Keratinocyte (primary cell): Measurements from ENCODE around the gene GRIA4. TPM values are rescaled to one million over a fixed set of nuclear protein-coding genes. Genes with fewer than 3 reads are reported as not detected.
"Not testable (repeated sequence)": the region's sequence is repeated elsewhere in the genome, so short reads cannot be mapped to it uniquely, and the experiment has no call there.

Experiments
- DNase-seq: peaks from one replicate; pipeline ENCODE4 v3.0.0-alpha.2; 2011; ENCODE audit warnings: low read depth, missing footprints, low spot score
- FAIRE-seq: peaks from 2 replicates; lab custom pipeline; 2011; peaks lifted over from hg19 to GRCh38; lab: Jason Lieb, UNC
- H2AFZ ChIP-seq: 2 replicates; pipeline ENCODE4 v1.6.0; 2012; ENCODE audit warnings: low read length, control low read depth, inconsistent platforms; ENCODE audit not compliant: control insufficient read depth
- H3K27ac ChIP-seq: 2 replicates; pipeline ENCODE4 v1.5.1; 2011; ENCODE audit warnings: low read length; ENCODE audit not compliant: control insufficient read depth, insufficient read depth
- H3K27me3 ChIP-seq: 3 replicates; pipeline ENCODE4 v1.6.0; 2011; ENCODE audit warnings: low read length; ENCODE audit not compliant: control insufficient read depth, insufficient read depth; ENCODE audit errors: extremely low read depth
- H3K36me3 ChIP-seq, 2 experiments: 2 replicates in 1 of 2; 3 replicates in 1 of 2; pipeline ENCODE4 v1.5.1; 2011; ENCODE audit warnings: low read length in 2 of 2, mild to moderate bottlenecking in 1 of 2; ENCODE audit not compliant: control insufficient read depth in 2 of 2, insufficient read depth in 2 of 2; ENCODE audit errors: extremely low read depth in 1 of 2
- H3K4me1 ChIP-seq: 3 replicates; pipeline ENCODE4 v1.5.1; 2011; ENCODE audit warnings: low read length; ENCODE audit not compliant: control insufficient read depth, insufficient read depth; ENCODE audit errors: extremely low read depth
- H3K4me2 ChIP-seq: 3 replicates; pipeline ENCODE4 v1.6.0; 2011; ENCODE audit warnings: low read depth, low read length; ENCODE audit not compliant: control insufficient read depth, insufficient read depth; ENCODE audit errors: extremely low read depth
- H3K4me3 ChIP-seq, 3 experiments: fragments of 200-600 bp in 1 of 3; sonication (generic) in 1 of 3; 2 replicates in 2 of 3; 3 replicates in 1 of 3; pipeline ENCODE4 v1.5.1; 2011 to 2016; ENCODE audit warnings: low read length in 3 of 3, mild to moderate bottlenecking in 3 of 3, control low read depth in 2 of 3, inconsistent platforms in 1 of 3, low read depth in 1 of 3, mixed read lengths in 1 of 3, mixed run types in 1 of 3, moderate library complexity in 1 of 3; ENCODE audit not compliant: control insufficient read depth in 2 of 3, insufficient read depth in 2 of 3; ENCODE audit errors: extremely low read depth in 1 of 3
- H3K79me2 ChIP-seq: 2 replicates; pipeline ENCODE4 v1.6.0; 2012; ENCODE audit warnings: low read length; ENCODE audit not compliant: control insufficient read depth, insufficient read depth
- H3K9ac ChIP-seq: 3 replicates; pipeline ENCODE4 v1.6.0; 2011; ENCODE audit warnings: low read length; ENCODE audit not compliant: control insufficient read depth, insufficient read depth; ENCODE audit errors: extremely low read depth
- H3K9me1 ChIP-seq: 3 replicates; pipeline ENCODE4 v1.6.0; 2011; ENCODE audit warnings: low read length; ENCODE audit not compliant: control insufficient read depth, insufficient read depth; ENCODE audit errors: extremely low read depth
- H3K9me3 ChIP-seq: 2 replicates; pipeline ENCODE4 v1.5.1; 2012; ENCODE audit warnings: low read depth, low read length; ENCODE audit not compliant: control insufficient read depth
- H4K20me1 ChIP-seq: 3 replicates; pipeline ENCODE4 v1.6.0; 2011; ENCODE audit warnings: low read length; ENCODE audit not compliant: control insufficient read depth, insufficient read depth; ENCODE audit errors: extremely low read depth
- EZH2 ChIP-seq: IDR thresholded peaks from one replicate; pipeline ENCODE4 v1.6.1; 2012; ENCODE audit warnings: inconsistent platforms, mild to moderate bottlenecking, low read length, moderate library complexity
- dilution Hi-C: fragments of 300-500 bp; cut with MboI; formaldehyde crosslinking; loops from one replicate; pipeline ENCODE4 v1.7.0; 2020; ENCODE audit warnings: low sequenced_read_pairs; ENCODE audit not compliant: extremely low pct_ligation_motif_present
- polyA plus RNA-seq, 5 experiments: library from polyadenylated mRNA; depleted of rRNA in 3 of 5; stranded (reverse) in 3 of 5; stranded (forward) in 1 of 5; unstranded in 1 of 5; fragments of >200 nt; gene quantifications; 1 replicate in 1 of 5; 2 replicates in 3 of 5; 3 replicates in 1 of 5; pipeline versions ENCODE4 v1.2.1 to v1.2.3, GENCODE V29; 2011 to 2012; ENCODE audit warnings: missing spikeins in 2 of 5, low read depth in 1 of 5, low replicate concordance in 1 of 5
- TF ChIP-seq, protein P1 (sequence below), 3 experiments: IDR thresholded peaks in 1 of 3; conservative IDR thresholded peaks in 1 of 3; optimal IDR thresholded peaks in 1 of 3; 2 replicates in 2 of 3; 3 replicates in 1 of 3; pipeline versions ENCODE3 to v1.5.1; 2011; ENCODE audit warnings: low read length in 3 of 3, mild to moderate bottlenecking in 3 of 3, moderate library complexity in 2 of 3, control low read depth in 1 of 3, inconsistent platforms in 1 of 3; ENCODE audit not compliant: insufficient read depth in 2 of 3; ENCODE audit errors: extremely low read depth in 1 of 3

GRIA4 gene
- polyA plus RNA-seq, 1 donor (not counting 4 experiments of a cell fraction or from before 2014, with no cell fraction given), result not detected

GRCh38 chr11:105781807-105782206, 171.9 kb downstream of the GRIA4 start:
- H2AFZ ChIP-seq, result no peak overlapping the region
- no peak overlapping the region for H3K4me2 ChIP-seq
- no peaks in the 10 kb centered on the region for H4K20me1 ChIP-seq
- no peaks in the 10 kb centered on the region for H3K4me1 ChIP-seq
- H3K9me3 ChIP-seq, result no peaks in the 10 kb centered on the region
- FAIRE-seq, result no peak
- dilution Hi-C loops, result no loop called here
- no peak for DNase-seq
- no peaks in the 10 kb centered on the region for H3K27me3 ChIP-seq
- no peak overlapping the region for H3K4me3 ChIP-seq
- H3K79me2 ChIP-seq, result no peaks in the 10 kb centered on the region
- no peaks in the 10 kb centered on the region for H3K36me3 ChIP-seq
- H3K27ac ChIP-seq, result no peak overlapping the region
- H3K9me1 ChIP-seq, result no peaks in the 10 kb centered on the region
- no peak overlapping the region for H3K9ac ChIP-seq
- no peak for TF ChIP-seq EZH2
- TF ChIP-seq, protein P1, sequence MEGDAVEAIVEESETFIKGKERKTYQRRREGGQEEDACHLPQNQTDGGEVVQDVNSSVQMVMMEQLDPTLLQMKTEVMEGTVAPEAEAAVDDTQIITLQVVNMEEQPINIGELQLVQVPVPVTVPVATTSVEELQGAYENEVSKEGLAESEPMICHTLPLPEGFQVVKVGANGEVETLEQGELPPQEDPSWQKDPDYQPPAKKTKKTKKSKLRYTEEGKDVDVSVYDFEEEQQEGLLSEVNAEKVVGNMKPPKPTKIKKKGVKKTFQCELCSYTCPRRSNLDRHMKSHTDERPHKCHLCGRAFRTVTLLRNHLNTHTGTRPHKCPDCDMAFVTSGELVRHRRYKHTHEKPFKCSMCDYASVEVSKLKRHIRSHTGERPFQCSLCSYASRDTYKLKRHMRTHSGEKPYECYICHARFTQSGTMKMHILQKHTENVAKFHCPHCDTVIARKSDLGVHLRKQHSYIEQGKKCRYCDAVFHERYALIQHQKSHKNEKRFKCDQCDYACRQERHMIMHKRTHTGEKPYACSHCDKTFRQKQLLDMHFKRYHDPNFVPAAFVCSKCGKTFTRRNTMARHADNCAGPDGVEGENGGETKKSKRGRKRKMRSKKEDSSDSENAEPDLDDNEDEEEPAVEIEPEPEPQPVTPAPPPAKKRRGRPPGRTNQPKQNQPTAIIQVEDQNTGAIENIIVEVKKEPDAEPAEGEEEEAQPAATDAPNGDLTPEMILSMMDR (optimal IDR thresholded peaks at IDR 0.05 in 1 of 3, IDR thresholded peaks at IDR 0.05 in 1 of 3, conservative IDR thresholded peaks at IDR 0.05 in 1 of 3; ENCODE audit: extremely low read depth in 1 of 3, insufficient read depth in 2 of 3, low read length in 3 of 3), result no peak

DNA sequence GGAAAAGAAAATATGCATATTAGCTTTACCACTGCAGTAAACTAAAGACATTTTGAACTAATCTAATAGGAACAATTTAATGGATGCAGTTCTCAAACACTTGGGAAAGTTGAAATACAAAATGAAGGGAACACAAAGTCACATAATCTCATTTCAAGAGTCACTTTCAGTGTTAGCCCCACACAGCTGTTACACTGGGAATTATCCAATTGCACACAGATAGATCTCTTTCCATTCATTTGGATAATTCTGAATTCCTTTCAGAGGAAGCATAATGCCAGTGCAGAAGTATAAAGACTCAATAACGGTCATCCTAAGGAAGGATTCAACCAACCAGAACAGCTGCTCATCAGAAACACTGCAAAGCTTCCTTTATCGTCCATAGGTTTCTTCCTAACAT, 173.3 kb downstream of the GRIA4 start:
- FAIRE-seq (no peak), DNase-seq (no peak)
- H3K36me3 ChIP-seq, result no peaks in the 10 kb centered on the region
- dilution Hi-C loops, result no loop called here
- H3K4me3 ChIP-seq, result no peak overlapping the region
- no peak for TF ChIP-seq EZH2
- TF ChIP-seq, protein P1 (optimal IDR thresholded peaks at IDR 0.05 in 1 of 3, IDR thresholded peaks at IDR 0.05 in 1 of 3, conservative IDR thresholded peaks at IDR 0.05 in 1 of 3; ENCODE audit: extremely low read depth in 1 of 3, insufficient read depth in 2 of 3, low read length in 3 of 3), result no peak
- H3K9me3 ChIP-seq, result no peaks in the 10 kb centered on the region
- no peaks in the 10 kb centered on the region for H3K79me2 ChIP-seq
- no peak overlapping the region for H3K9ac ChIP-seq
- H3K4me2 ChIP-seq, result no peak overlapping the region
- no peak overlapping the region for H2AFZ ChIP-seq
- H4K20me1 ChIP-seq, result no peaks in the 10 kb centered on the region
- no peaks in the 10 kb centered on the region for H3K4me1 ChIP-seq
- no peaks in the 10 kb centered on the region for H3K27me3 ChIP-seq
- no peak overlapping the region for H3K27ac ChIP-seq
- no peaks in the 10 kb centered on the region for H3K9me1 ChIP-seq

GRCh38 chr11:105785850-105786249, 176.0 kb downstream of the GRIA4 start:
- H3K9ac ChIP-seq, H2AFZ ChIP-seq, H3K79me2 ChIP-seq, DNase-seq, H3K27me3 ChIP-seq, dilution Hi-C loops, H4K20me1 ChIP-seq, FAIRE-seq, H3K9me3 ChIP-seq, H3K4me3 ChIP-seq, H3K9me1 ChIP-seq, H3K4me1 ChIP-seq, H3K27ac ChIP-seq, H3K4me2 ChIP-seq, H3K36me3 ChIP-seq: not testable (repeated sequence)
